Testis (tissue), 2 donors: ENCODE results near the gene HOXA6.

Experiments
- CTCF ChIP-seq, 3 experiments: fragments of 450-650 bp in 2 of 3; fragments of 200-600 bp in 1 of 3; sonication (generic) in 1 of 3; IDR thresholded peaks; one replicate each; pipeline ENCODE4 v1.5.1; 2016 to 2019; ENCODE audit warnings: antibody characterized with exemption in 3 of 3, mild to moderate bottlenecking in 2 of 3, moderate library complexity in 1 of 3
- POLR2A ChIP-seq: fragments of 450-650 bp; IDR thresholded peaks from one replicate; pipeline ENCODE4 v1.6.1; 2017; ENCODE audit warnings: antibody characterized with exemption, mild to moderate bottlenecking, moderate library complexity

- TF ChIP-seq POLR2A (no peak), CTCF (IDR thresholded peaks at IDR 0.05) (no peak)
Observed at GRCh38 chr7:27160145-27160545, 12.6 kb upstream of the HOXA6 start.
